MM.1S (cell line): ENCODE results near the gene IL17RE.
A peak's percentile ranks its signal among the peaks of the same experiment; 100 is the strongest.

Experiments
- DNase-seq: peaks from one replicate; pipeline ENCODE4 v3.0.0-alpha.2; 2015
- H2AFZ ChIP-seq: fragments of 300-600 bp; sonication (generic); 2 replicates; pipeline ENCODE4 v1.6.0; 2016; ENCODE audit warnings: antibody characterized with exemption, low read length
- H3F3A ChIP-seq: fragments of 300-600 bp; sonication (generic); 2 replicates; pipeline ENCODE4 v1.6.1; 2016; ENCODE audit warnings: mild to moderate bottlenecking, antibody characterized with exemption, low read length, moderate library complexity, mixed read lengths; ENCODE audit not compliant: insufficient read depth
- H3K27ac ChIP-seq: fragments of 300-600 bp; sonication (generic); 2 replicates; pipeline ENCODE4 v1.5.1; 2016; ENCODE audit warnings: mild to moderate bottlenecking, low read length
- H3K27me3 ChIP-seq: fragments of 300-600 bp; sonication (generic); replicated peaks from 2 replicates; pipeline ENCODE4 v1.6.0; 2016; ENCODE audit warnings: low read length; ENCODE audit not compliant: insufficient read depth
- H3K36me3 ChIP-seq: fragments of 300-600 bp; sonication (generic); replicated peaks from 2 replicates; pipeline ENCODE4 v1.6.1; 2016; ENCODE audit warnings: mild to moderate bottlenecking, low read length, mixed read lengths; ENCODE audit not compliant: insufficient read depth
- H3K4me1 ChIP-seq: fragments of 300-600 bp; sonication (generic); 2 replicates; pipeline ENCODE4 v1.6.1; 2016; ENCODE audit warnings: low read length, mixed read lengths
- H3K4me2 ChIP-seq: fragments of 300-600 bp; sonication (generic); 2 replicates; pipeline ENCODE4 v1.6.0; 2016; ENCODE audit warnings: low read depth, low read length
- H3K4me3 ChIP-seq: fragments of 300-600 bp; sonication (generic); 2 replicates; pipeline ENCODE4 v1.5.1; 2016; ENCODE audit warnings: low read length, mixed read lengths
- H3K79me2 ChIP-seq: fragments of 300-600 bp; sonication (generic); 2 replicates; pipeline ENCODE4 v1.6.1; 2016; ENCODE audit warnings: mixed run types, low read length, mixed read lengths
- H3K9ac ChIP-seq: fragments of 300-600 bp; sonication (generic); 2 replicates; pipeline ENCODE4 v1.6.1; 2016; ENCODE audit warnings: low read length, mixed read lengths
- H3K9me2 ChIP-seq: fragments of 300-600 bp; sonication (generic); replicated peaks from 2 replicates; pipeline ENCODE4 v1.6.1; 2016; ENCODE audit warnings: mild to moderate bottlenecking, low read length, mixed read lengths; ENCODE audit not compliant: insufficient read depth
- H3K9me3 ChIP-seq: fragments of 300-600 bp; sonication (generic); replicated peaks from 2 replicates; pipeline ENCODE4 v1.6.1; 2016; ENCODE audit warnings: mild to moderate bottlenecking, low read length, mixed read lengths; ENCODE audit not compliant: insufficient read depth
- H4K20me1 ChIP-seq: fragments of 300-600 bp; sonication (generic); 2 replicates; pipeline ENCODE4 v1.6.1; 2016; ENCODE audit warnings: mild to moderate bottlenecking, low read length, moderate library complexity, mixed read lengths; ENCODE audit not compliant: insufficient read depth
- EZH2 ChIP-seq: fragments of 300-600 bp; sonication (generic); optimal IDR thresholded peaks from 2 replicates; pipeline ENCODE3; 2017; ENCODE audit warnings: low read depth, mild to moderate bottlenecking, antibody characterized with exemption, low read length, mixed read lengths
- EZH2phosphoT487 ChIP-seq: fragments of 300-600 bp; sonication (generic); IDR thresholded peaks from 2 replicates; pipeline ENCODE4 v1.6.1; 2018; ENCODE audit warnings: antibody characterized with exemption, low read length
- TF ChIP-seq, protein P1 (sequence below): fragments of 300-600 bp; sonication (generic); IDR thresholded peaks from 2 replicates; pipeline ENCODE4 v1.5.1; 2016; ENCODE audit warnings: antibody characterized with exemption, low read length, mixed read lengths

IL17RE gene

DNA sequence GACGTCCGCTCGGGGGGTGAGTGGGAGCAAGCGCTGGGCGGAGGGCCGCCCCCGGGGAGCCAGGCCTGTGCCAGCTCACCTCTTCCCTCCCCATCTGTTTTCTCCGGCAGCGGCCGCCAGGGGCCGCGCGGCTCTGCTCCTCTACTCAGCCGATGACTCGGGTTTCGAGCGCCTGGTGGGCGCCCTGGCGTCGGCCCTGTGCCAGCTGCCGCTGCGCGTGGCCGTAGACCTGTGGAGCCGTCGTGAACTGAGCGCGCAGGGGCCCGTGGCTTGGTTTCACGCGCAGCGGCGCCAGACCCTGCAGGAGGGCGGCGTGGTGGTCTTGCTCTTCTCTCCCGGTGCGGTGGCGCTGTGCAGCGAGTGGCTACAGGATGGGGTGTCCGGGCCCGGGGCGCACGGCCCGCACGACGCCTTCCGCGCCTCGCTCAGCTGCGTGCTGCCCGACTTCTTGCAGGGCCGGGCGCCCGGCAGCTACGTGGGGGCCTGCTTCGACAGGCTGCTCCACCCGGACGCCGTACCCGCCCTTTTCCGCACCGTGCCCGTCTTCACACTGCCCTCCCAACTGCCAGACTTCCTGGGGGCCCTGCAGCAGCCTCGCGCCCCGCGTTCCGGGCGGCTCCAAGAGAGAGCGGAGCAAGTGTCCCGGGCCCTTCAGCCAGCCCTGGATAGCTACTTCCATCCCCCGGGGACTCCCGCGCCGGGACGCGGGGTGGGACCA, 30.4 kb downstream of the IL17RE start:
- TF ChIP-seq, protein P1, sequence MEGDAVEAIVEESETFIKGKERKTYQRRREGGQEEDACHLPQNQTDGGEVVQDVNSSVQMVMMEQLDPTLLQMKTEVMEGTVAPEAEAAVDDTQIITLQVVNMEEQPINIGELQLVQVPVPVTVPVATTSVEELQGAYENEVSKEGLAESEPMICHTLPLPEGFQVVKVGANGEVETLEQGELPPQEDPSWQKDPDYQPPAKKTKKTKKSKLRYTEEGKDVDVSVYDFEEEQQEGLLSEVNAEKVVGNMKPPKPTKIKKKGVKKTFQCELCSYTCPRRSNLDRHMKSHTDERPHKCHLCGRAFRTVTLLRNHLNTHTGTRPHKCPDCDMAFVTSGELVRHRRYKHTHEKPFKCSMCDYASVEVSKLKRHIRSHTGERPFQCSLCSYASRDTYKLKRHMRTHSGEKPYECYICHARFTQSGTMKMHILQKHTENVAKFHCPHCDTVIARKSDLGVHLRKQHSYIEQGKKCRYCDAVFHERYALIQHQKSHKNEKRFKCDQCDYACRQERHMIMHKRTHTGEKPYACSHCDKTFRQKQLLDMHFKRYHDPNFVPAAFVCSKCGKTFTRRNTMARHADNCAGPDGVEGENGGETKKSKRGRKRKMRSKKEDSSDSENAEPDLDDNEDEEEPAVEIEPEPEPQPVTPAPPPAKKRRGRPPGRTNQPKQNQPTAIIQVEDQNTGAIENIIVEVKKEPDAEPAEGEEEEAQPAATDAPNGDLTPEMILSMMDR = peak; percentile 76
- TF ChIP-seq EZH2phosphoT487 = no peak
- no peak for TF ChIP-seq EZH2
- peaks cover 5% of the 10 kb centered on the region; the same call in 1 of the 2 replicates for H3K4me1 ChIP-seq
- no peaks in the 10 kb centered on the region for H3K27me3 ChIP-seq
- H3K27ac ChIP-seq = peak overlapping the region; percentile 80
- H3K9me3 ChIP-seq = no peaks in the 10 kb centered on the region
- no peaks in the 10 kb centered on the region for H3K9me2 ChIP-seq
- DNase-seq = peak; percentile 83
- H3K4me2 ChIP-seq = peak overlapping the region; percentile 80
- H3K36me3 ChIP-seq = no peaks in the 10 kb centered on the region
- no peaks in the 10 kb centered on the region for H4K20me1 ChIP-seq
- peaks cover 7% of the 10 kb centered on the region; the same call in 1 of the 2 replicates for H3K79me2 ChIP-seq
- H2AFZ ChIP-seq = peak overlapping the region; percentile 80
- H3F3A ChIP-seq = peaks cover 5% of the 10 kb centered on the region; the same call in 1 of the 2 replicates
- peak overlapping the region; percentile 81 for H3K9ac ChIP-seq
- peak overlapping the region; percentile 81 for H3K4me3 ChIP-seq

DNA sequence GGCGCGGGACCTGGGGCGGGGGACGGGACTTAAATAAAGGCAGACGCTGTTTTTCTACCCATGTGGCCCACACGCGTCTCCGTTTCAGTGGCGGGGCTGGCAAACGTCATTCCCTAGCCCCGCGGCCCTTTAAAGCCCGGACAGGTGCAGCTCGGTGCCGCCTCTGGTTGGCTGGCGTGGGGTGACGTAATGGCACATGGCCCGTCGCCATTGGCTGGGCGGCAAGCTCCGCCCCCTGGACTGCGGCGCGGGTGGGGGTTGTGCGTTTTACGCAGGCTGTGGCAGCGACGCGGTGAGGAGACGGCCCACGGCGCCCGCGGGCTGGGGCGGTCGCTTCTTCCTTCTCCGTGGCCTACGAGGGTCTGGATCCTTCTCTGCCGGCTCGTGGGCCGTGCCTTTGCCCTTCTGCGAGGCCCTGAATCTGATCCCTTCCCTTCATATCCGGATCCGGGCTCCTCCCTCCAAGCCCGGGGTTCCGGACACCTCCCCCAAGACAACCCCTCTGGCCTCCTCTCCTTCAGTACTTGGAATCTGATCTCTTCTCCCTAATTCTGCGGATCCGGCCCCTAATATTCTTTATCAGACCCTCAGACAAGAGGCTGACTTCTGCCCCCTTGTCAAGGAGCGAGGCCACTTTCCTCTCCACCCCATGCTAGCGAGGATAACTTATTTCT, 31.1 kb downstream of the IL17RE start, which contains the start of gene CRELD1:
Gene CRELD1 (plus strand): TSS at position 274 of the 674 bp plus-strand sequence. CDS start 605 bp downstream, outside the sequence.
- TF ChIP-seq EZH2phosphoT487 = no peak
- no peak for TF ChIP-seq EZH2
- TF ChIP-seq, protein P1 = no peak
- peaks cover 5% of the 10 kb centered on the region; the same call in 1 of the 2 replicates for H3F3A ChIP-seq
- H3K27ac ChIP-seq = peak within 1 kb of the TSS; percentile 80
- no peaks in the 10 kb centered on the region for H3K36me3 ChIP-seq
- H3K9ac ChIP-seq = peak within 1 kb of the TSS; percentile 81
- peak; percentile 96 for DNase-seq
- H3K9me2 ChIP-seq = no peaks in the 10 kb centered on the region
- H3K4me3 ChIP-seq = peak within 1 kb of the TSS; percentile 81
- H3K4me2 ChIP-seq = peak within 1 kb of the TSS; percentile 80
- no peaks in the 10 kb centered on the region for H3K27me3 ChIP-seq
- H3K9me3 ChIP-seq = no peaks in the 10 kb centered on the region
- H2AFZ ChIP-seq = peak within 1 kb of the TSS; percentile 80
- H3K79me2 ChIP-seq = peaks cover 7% of the 10 kb centered on the region; the same call in 1 of the 2 replicates
- H3K4me1 ChIP-seq = peaks cover 5% of the 10 kb centered on the region; the same call in 1 of the 2 replicates
- no peaks in the 10 kb centered on the region for H4K20me1 ChIP-seq

DNA sequence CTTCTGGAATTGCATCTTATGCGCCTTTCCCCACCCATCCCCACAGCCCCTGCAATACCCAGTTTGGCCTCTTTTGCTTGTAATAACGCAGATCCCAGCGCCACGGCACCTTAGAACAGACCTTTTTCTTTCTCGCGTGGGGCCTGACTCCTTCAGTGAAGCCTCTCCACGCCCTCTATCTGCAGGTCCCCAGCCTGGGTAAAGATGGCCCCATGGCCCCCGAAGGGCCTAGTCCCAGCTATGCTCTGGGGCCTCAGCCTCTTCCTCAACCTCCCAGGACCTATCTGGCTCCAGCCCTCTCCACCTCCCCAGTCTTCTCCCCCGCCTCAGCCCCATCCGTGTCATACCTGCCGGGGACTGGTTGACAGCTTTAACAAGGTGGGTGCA, 31.6 kb downstream of the IL17RE start:
- Histone ChIP-seq H3K4me1 (peaks cover 5% of the 10 kb centered on the region; the same call in 1 of the 2 replicates), H3K9ac (peak overlapping the region; percentile 81), H3K9me3 (no peaks in the 10 kb centered on the region), H3K79me2 (peaks cover 7% of the 10 kb centered on the region; the same call in 1 of the 2 replicates), H3K27me3 (no peaks in the 10 kb centered on the region), H3F3A (peaks cover 5% of the 10 kb centered on the region; the same call in 1 of the 2 replicates), H2AFZ (peak overlapping the region; percentile 80), H3K4me3 (peak overlapping the region; percentile 81), H3K36me3 (no peaks in the 10 kb centered on the region), H3K27ac (no peak overlapping the region), H4K20me1 (no peaks in the 10 kb centered on the region), H3K4me2 (peak overlapping the region; percentile 80), H3K9me2 (no peaks in the 10 kb centered on the region)
- TF ChIP-seq EZH2 = no peak
- TF ChIP-seq, protein P1 = peak; percentile 30
- no peak for DNase-seq
